OCI-LY7 (cell line): Measurements from ENCODE around the gene GALNT12.

Source experiments
- EZH2phosphoT487 ChIP-seq: fragments of 200-600 bp; sonication (generic); IDR thresholded peaks from 2 replicates; pipeline ENCODE4 v1.6.1; 2018; ENCODE audit warnings: low read depth, borderline replicate concordance, mild to moderate bottlenecking, mixed run types, antibody characterized with exemption, low read length, moderate library complexity, mixed read lengths
- TF ChIP-seq, protein P1 (sequence below): fragments of 200-600 bp; sonication (generic); conservative IDR thresholded peaks from 2 replicates; pipeline ENCODE4 v1.5.1; 2014; ENCODE audit warnings: mild to moderate bottlenecking, antibody characterized with exemption, low read length, moderate library complexity, mixed read lengths

DNA sequence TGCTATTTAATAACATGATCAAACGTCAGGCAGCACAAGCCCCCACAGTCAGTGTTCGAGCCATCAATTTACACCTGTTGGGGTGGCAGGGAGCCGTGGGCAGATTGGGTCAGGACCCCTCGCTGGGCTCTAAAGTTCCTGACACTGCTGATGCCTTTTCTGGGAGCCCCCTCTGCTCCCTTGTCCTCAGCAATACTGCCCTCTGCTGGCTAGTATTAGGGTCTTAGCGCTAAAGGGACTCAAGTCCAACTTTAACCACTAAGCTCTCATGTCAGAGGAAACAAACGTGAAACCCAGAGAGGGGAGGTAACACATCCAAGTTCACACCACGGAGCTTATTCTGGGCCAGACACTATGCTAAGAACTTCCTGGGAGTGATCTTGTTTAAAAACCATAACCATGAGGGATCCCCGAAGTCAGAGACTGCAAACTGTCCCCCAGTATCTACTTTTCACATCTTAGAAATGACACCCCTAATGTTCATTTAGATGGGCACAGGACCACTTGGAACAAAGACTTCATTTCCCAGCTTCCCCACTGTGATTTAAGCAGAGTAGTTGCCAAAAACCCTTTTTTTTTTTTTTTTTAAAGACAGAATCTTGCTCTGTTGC lies 31.5 kb upstream of the GALNT12 start:
- TF ChIP-seq, protein P1, sequence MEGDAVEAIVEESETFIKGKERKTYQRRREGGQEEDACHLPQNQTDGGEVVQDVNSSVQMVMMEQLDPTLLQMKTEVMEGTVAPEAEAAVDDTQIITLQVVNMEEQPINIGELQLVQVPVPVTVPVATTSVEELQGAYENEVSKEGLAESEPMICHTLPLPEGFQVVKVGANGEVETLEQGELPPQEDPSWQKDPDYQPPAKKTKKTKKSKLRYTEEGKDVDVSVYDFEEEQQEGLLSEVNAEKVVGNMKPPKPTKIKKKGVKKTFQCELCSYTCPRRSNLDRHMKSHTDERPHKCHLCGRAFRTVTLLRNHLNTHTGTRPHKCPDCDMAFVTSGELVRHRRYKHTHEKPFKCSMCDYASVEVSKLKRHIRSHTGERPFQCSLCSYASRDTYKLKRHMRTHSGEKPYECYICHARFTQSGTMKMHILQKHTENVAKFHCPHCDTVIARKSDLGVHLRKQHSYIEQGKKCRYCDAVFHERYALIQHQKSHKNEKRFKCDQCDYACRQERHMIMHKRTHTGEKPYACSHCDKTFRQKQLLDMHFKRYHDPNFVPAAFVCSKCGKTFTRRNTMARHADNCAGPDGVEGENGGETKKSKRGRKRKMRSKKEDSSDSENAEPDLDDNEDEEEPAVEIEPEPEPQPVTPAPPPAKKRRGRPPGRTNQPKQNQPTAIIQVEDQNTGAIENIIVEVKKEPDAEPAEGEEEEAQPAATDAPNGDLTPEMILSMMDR: peak; percentile 90
- TF ChIP-seq EZH2phosphoT487: no peak
